NCI-H748 treated with DMSO at 0.1 percent for 48 hours (cell line): ENCODE data around the gene CCL20.

ENCODE experiments used
- DNase-seq: peaks from one replicate; lab custom pipeline; 2025; lab: John Stamatoyannopoulos, UW

CCL20 gene

GRCh38 chr2:227804975-227805374 is 8.7 kb upstream of the CCL20 start:
- no peak for DNase-seq

- DNase-seq = no peak
These were observed 8.1 kb upstream of the CCL20 start for GRCh38 chr2:227805578-227805977.

GRCh38 chr2:227808936-227809335 is 4.7 kb upstream of the CCL20 start:
- DNase-seq = no peak

GRCh38 chr2:227812001-227812400 is 1.6 kb upstream of the CCL20 start:
- DNase-seq = no peak

- no peak for DNase-seq
These were observed 447 bp upstream of the CCL20 start for GRCh38 chr2:227813229-227813561.

GRCh38 chr2:227815066-227815465 is 1.4 kb downstream of the CCL20 start:
- no peak for DNase-seq

GRCh38 chr2:227816507-227817294 is 3.1 kb downstream of the CCL20 start:
- DNase-seq = no peak

GRCh38 chr2:227817336-227817735 is 3.7 kb downstream of the CCL20 start:
- no peak for DNase-seq

- no peak for DNase-seq
These were observed 4.4 kb downstream of the CCL20 start for GRCh38 chr2:227817850-227818674.

GRCh38 chr2:227818675-227819397 is 5.2 kb downstream of the CCL20 start:
- DNase-seq = no peak

GRCh38 chr2:227819398-227819697 is 5.7 kb downstream of the CCL20 start:
- DNase-seq = no peak

- DNase-seq = no peak
These were observed 7.7 kb downstream of the CCL20 start for GRCh38 chr2:227821043-227821942.

- DNase-seq = no peak
These were observed 8.9 kb downstream of the CCL20 start for GRCh38 chr2:227822416-227823003.

- DNase-seq = no peak
These were observed 10.3 kb downstream of the CCL20 start for GRCh38 chr2:227823922-227824321.

- DNase-seq = no peak
These were observed 11.1 kb downstream of the CCL20 start for GRCh38 chr2:227824711-227825110.

GRCh38 chr2:227826019-227826521 is 12.4 kb downstream of the CCL20 start:
- DNase-seq = no peak

- no peak for DNase-seq
These were observed 12.9 kb downstream of the CCL20 start for GRCh38 chr2:227826563-227826962.

- no peak for DNase-seq
These were observed 13.5 kb downstream of the CCL20 start for GRCh38 chr2:227827143-227827542.

- DNase-seq = no peak
These were observed 14.9 kb downstream of the CCL20 start for GRCh38 chr2:227828477-227828912.

- no peak for DNase-seq
These were observed 15.7 kb downstream of the CCL20 start for GRCh38 chr2:227829337-227829736.

GRCh38 chr2:227834423-227834822 is 20.8 kb downstream of the CCL20 start:
- no peak for DNase-seq
